GM12875 (cell line): ENCODE results near the gene PADI2.

ENCODE experiments used
- H3K4me3 ChIP-seq: one replicate; pipeline ENCODE4 v1.5.1; 2011; ENCODE audit warnings: low read depth, low read length, control low read depth
- CTCF ChIP-seq: IDR thresholded peaks from 2 replicates; pipeline ENCODE4 v1.5.1; 2011; ENCODE audit warnings: low read depth, mild to moderate bottlenecking, control low read depth, inconsistent platforms, low read length, moderate library complexity, borderline replicate concordance; ENCODE audit not compliant: insufficient read depth

PADI2 gene

GRCh38 chr1:17155257-17155920 lies 36.1 kb upstream of the PADI2 start:
- H3K4me3 ChIP-seq, result no peak overlapping the region
- TF ChIP-seq CTCF, result no peak

DNA sequence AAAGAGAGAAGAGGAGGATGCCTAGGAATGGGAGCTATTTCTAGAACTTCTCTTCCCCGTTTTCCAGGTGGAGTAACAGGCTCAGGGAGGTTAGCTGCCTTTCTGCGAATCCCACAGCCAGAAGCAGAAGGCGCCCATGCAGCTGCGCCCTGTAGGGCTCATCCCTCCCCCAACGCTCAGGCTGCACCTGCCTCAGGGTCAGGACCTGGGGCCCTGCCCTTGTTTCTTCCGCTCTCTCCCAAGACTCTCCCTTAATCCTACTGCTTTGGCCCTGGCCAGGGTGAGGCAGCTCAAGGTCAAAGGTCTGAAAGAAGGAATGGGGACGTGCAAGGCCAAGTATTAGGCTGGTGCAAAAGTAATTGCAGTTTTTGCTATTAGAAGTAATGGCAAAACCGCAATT lies 30.5 kb upstream of the PADI2 start:
- TF ChIP-seq CTCF, result no peak
- H3K4me3 ChIP-seq, result no peak overlapping the region

GRCh38 chr1:17148950-17149608 lies 29.8 kb upstream of the PADI2 start:
- no peak for TF ChIP-seq CTCF

GRCh38 chr1:17145648-17146047 lies 26.4 kb upstream of the PADI2 start:
- no peak overlapping the region for H3K4me3 ChIP-seq
- no peak for TF ChIP-seq CTCF

More at GRCh38 chr1:17148950-17149608, 29.8 kb upstream of the PADI2 start:
- H3K4me3 ChIP-seq, result no peak overlapping the region

DNA sequence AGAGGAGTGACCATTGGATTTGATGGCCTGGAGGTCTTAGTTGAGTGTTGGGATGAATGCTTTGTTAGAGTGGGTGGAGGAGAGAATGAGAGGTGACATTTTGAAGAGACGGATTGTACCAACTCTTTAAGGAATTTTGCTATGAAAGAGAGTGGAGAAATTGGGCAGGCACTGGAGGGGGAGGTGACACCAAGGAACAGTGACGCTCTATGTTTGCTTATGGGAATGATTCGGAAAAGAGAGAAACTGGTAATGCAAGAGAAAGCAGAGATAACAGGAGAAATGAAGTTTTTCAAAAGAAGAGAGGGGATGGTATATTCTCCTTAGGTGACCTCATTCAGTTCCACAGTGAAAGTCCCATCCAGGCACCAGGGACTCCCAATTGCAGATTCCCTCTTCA lies 24.5 kb upstream of the PADI2 start:
- TF ChIP-seq CTCF, result no peak
- no peak overlapping the region for H3K4me3 ChIP-seq

GRCh38 chr1:17141441-17142197 lies 22.4 kb upstream of the PADI2 start:
- TF ChIP-seq CTCF, result no peak
- no peak overlapping the region for H3K4me3 ChIP-seq
